Neural cell (in vitro differentiated cells): Measurements from ENCODE around the gene NIPBL.
"Not testable (repeated sequence)": the region's sequence is repeated elsewhere in the genome, so short reads cannot be mapped to it uniquely, and the experiment has no call there.

Experiments
- EZH2 ChIP-seq: fragments of 200-600, 300-800 bp; shearing (Covaris generic), sonication (generic); IDR thresholded peaks from 2 replicates; pipeline ENCODE4 v1.6.1; 2014; ENCODE audit warnings: antibody characterized with exemption, low read length, borderline replicate concordance, mild to moderate bottlenecking; ENCODE audit not compliant: insufficient read depth, poor library complexity, severe bottlenecking
- TF ChIP-seq, protein P1 (sequence below): fragments of 450-650 bp; IDR thresholded peaks from 2 replicates; pipeline ENCODE4 v1.5.1; 2014; ENCODE audit warnings: antibody characterized with exemption, mild to moderate bottlenecking, moderate library complexity; ENCODE audit not compliant: poor library complexity, severe bottlenecking

DNA sequence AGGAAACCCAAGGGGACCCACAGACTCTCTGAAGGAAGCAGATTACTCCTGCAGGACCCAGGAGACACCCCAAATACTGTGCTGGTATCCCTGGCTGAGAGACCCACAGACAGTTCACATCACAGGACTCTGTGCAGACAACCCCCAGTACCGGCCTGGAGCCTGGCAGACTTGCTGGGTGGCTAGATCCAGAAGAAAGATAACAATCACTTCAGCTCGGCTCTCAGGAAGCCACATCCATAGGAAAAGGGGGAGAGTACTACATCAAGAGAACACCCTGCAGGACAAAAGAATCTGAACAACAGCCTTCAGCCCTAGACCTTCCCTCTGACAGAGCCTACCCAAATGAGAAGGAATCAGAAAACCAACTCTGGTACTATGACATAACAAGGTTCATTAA, 206.4 kb downstream of the NIPBL start:
- TF ChIP-seq, protein P1, sequence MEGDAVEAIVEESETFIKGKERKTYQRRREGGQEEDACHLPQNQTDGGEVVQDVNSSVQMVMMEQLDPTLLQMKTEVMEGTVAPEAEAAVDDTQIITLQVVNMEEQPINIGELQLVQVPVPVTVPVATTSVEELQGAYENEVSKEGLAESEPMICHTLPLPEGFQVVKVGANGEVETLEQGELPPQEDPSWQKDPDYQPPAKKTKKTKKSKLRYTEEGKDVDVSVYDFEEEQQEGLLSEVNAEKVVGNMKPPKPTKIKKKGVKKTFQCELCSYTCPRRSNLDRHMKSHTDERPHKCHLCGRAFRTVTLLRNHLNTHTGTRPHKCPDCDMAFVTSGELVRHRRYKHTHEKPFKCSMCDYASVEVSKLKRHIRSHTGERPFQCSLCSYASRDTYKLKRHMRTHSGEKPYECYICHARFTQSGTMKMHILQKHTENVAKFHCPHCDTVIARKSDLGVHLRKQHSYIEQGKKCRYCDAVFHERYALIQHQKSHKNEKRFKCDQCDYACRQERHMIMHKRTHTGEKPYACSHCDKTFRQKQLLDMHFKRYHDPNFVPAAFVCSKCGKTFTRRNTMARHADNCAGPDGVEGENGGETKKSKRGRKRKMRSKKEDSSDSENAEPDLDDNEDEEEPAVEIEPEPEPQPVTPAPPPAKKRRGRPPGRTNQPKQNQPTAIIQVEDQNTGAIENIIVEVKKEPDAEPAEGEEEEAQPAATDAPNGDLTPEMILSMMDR, result not testable (repeated sequence)
- not testable (repeated sequence) for TF ChIP-seq EZH2
